GM18870 (cell line): ENCODE measurements around the gene LRRC31.

Experiments
- ATAC-seq: cut with Tn5 transposase; IDR thresholded peaks from one replicate; pipeline ENCODE4 v1.9.1; 2021; ENCODE audit warnings: moderate library complexity; ENCODE audit not compliant: unreplicated experiment

LRRC31 gene

DNA sequence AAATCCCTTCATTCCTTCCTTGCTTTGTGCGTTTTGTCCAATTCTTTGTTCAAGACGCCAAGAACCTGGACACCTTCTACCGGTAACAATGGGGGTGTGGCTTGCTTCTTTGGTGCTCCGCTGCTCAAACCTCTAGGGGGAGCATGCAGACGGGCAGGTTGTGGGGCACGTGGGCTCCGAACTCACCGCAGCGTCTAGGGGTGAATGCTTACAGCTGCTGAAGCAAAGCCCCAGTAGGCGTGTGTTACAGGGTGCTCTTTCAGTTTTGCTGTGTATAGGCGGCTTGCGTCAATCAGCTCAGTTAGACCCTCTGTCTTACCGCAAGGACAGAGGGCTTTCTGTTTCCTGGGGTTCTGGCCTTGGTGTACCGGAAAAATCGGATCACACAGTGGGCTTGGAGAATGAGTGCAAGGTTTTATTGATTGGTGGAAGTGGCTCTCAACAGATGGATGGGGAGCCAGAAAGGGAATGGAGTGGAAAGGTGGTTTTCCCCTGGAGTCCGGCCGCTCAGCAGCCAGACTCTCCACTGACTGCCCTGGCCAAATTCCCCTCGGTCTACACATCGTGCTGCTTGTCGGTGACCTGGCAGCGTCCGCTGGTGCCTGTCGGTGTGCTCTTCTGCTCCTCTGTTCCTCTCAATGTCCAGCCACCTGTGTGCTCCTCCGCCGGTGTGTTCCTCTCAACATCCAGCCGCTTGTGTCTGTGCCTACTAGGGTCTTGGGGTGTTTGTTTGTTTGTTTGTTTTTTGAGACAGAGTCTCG is 55.8 kb downstream of the LRRC31 start:
- peak; percentile 94 for ATAC-seq

GRCh38 chr3:169813278-169813677 is 56.5 kb downstream of the LRRC31 start:
- ATAC-seq = no peak

GRCh38 chr3:169812332-169813235 is 57.2 kb downstream of the LRRC31 start, which contains the start of the genes LRRC34 and LRRIQ4:
Gene LRRC34, minus strand, starts transcription at chr3:169812904. Its CDS starts 356 bp downstream, at chr3:169812548.
Gene LRRIQ4, plus strand, starts transcription at chr3:169812870. Its CDS starts 9,052 bp downstream, at chr3:169821922.
- ATAC-seq = peak; percentile 43

- no peak for ATAC-seq
Measured at GRCh38 chr3:169811631-169812331, 58.0 kb downstream of the LRRC31 start.

DNA sequence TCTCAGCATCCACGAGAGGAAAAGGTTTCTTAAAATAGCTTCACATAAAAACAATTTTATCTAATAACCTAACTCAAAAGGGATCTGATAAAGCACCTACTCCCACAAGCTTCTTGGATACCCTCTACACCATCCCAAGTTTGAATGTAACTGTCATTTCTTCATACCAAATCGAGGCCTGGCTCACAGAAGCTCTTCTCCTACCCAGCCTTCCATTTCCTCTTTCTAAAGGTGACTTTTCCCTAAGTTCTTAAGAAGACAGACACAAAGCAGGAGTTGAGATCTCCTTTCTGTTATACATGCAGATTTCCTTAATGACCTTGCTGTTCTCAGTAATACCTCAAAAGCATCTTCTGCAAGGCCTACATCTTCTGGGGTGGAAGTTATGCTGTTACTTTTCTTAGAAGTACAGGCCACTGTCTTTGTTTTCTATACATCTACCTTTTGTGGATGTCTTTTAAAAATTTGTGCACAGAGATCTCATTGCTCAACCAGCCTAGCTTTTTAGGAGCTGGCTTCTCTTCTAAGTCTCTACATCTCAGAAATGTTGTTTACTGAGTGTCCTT is 60.4 kb downstream of the LRRC31 start:
- ATAC-seq = no peak

GRCh38 chr3:169804681-169805080 is 65.1 kb downstream of the LRRC31 start:
- ATAC-seq = no peak

- ATAC-seq = no peak
Measured at GRCh38 chr3:169792359-169792758, 77.4 kb downstream of the LRRC31 start.

DNA sequence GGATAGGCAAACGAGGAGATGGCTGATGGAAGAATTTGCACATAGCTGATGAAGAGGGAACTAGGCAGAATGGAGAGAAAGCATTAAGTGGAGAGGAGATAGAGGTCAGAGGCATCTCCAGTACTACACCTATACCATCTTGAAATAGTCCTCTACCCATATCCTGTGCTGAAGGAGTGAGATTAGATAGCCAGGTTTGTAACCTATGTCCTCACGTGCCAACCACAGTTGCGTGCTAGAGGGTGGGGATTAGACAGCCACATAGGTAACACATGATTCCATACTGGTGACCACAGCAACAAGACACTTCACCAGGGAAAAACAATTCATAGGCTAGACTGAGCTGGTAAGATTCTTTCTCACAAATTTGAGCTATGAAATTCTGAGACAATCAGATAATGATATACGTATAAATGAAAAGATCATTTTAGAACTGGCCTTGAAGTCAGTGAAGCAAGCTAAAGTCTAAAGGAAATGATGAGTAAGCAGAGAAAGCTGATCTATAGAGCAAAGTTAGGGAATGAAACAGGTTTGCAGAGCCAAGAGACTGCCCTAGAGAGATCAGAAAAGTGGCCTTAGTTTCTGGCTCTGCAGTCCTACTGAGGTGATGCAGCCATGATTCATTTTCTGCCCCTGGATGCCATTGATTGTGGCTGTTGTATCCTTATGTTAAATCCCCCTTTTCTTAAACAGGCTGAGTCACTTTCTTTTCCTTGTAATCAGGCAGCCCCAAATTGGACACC is 78.9 kb downstream of the LRRC31 start:
- ATAC-seq = no peak

DNA sequence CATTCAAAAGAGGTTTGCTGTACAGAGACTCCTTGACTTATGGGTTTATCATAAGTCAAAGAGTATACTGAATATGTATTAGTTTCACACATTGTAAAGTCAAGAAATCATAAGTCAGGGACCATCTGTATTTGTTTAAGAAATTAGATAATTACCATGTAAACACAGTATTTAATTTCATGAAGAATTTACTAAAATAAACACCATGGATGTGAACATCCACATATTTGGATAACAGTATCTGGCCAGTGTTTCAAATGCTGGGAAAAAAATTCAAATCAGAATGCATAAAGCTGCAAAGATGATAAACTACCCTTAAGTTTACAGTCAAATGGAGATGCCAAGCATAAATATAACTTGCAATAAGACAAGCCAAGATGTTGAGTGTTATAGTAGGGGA is 79.5 kb downstream of the LRRC31 start:
- no peak for ATAC-seq
